Measurements from ENCODE around the gene TNFRSF17. TPM values are rescaled to one million over a fixed set of nuclear protein-coding genes. Genes with fewer than 3 reads are reported as not detected.
A peak's percentile ranks its signal among the peaks of the same experiment; 100 is the strongest.
"Not testable (repeated sequence)": the region's sequence is repeated elsewhere in the genome, so short reads cannot be mapped to it uniquely, and the experiment has no call there.

The TNFRSF17 gene
- total RNA-seq: not detected

DNA sequence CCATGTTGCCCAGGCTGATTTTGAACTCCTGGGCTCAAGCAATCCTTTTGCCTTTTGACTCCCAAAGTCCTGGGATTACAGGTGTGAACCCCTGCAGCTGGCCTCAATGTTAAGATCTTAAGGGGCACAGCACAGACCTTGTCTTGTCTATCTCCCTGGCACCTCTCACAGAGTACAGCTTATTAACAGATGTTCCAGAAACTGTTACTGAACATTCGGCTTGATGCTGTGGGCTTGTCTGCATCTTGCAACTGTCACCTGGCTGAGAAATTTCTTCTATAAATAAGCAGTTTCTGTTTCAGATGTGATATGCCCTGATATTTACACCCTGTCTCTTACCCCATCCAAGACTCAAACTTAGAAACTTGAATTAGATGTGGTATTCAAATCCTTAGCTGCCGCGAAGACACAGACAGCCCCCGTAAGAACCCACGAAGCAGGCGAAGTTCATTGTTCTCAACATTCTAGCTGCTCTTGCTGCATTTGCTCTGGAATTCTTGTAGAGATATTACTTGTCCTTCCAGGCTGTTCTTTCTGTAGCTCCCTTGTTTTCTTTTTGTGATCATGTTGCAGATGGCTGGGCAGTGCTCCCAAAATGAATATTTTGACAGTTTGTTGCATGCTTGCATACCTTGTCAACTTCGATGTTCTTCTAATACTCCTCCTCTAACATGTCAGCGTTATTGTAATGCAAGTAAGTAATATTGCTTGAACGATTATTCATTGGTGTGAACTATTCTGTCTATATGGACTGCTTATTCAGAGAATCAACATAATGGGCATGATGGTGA lies at the start of gene TNFRSF17:
TSS of gene TNFRSF17 (plus strand) at position 450 of the 791 bp plus-strand sequence. CDS start at position 565, 115 bp downstream.
- intact Hi-C loops (cut with DNase I): loop anchor here (10.0 kb wide), 1 partner anchor 1110 kb away; no protein-coding TSS in a partner anchor
- TF ChIP-seq POLR2A (IDR thresholded peaks at IDR 0.05): no peak
- no peak for TF ChIP-seq POLR2AphosphoS5 (IDR thresholded peaks at IDR 0.05; ENCODE audit: insufficient read depth in 1 of 2, low read depth in 1 of 2)
- TF ChIP-seq, protein P1, sequence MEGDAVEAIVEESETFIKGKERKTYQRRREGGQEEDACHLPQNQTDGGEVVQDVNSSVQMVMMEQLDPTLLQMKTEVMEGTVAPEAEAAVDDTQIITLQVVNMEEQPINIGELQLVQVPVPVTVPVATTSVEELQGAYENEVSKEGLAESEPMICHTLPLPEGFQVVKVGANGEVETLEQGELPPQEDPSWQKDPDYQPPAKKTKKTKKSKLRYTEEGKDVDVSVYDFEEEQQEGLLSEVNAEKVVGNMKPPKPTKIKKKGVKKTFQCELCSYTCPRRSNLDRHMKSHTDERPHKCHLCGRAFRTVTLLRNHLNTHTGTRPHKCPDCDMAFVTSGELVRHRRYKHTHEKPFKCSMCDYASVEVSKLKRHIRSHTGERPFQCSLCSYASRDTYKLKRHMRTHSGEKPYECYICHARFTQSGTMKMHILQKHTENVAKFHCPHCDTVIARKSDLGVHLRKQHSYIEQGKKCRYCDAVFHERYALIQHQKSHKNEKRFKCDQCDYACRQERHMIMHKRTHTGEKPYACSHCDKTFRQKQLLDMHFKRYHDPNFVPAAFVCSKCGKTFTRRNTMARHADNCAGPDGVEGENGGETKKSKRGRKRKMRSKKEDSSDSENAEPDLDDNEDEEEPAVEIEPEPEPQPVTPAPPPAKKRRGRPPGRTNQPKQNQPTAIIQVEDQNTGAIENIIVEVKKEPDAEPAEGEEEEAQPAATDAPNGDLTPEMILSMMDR (IDR thresholded peaks at IDR 0.05): no peak
- Histone ChIP-seq H3K9me3 (no peaks in the 10 kb centered on the region), H3K36me3 (no peaks in the 10 kb centered on the region), H3K4me3 (no peak within 1 kb of the TSS), H3K4me1 (no peaks in the 10 kb centered on the region), H3K27ac (no peak within 1 kb of the TSS), H3K27me3 (no peaks in the 10 kb centered on the region)
- DNase-seq (ENCODE audit: extremely low spot score in 2 of 2): no peak

DNA sequence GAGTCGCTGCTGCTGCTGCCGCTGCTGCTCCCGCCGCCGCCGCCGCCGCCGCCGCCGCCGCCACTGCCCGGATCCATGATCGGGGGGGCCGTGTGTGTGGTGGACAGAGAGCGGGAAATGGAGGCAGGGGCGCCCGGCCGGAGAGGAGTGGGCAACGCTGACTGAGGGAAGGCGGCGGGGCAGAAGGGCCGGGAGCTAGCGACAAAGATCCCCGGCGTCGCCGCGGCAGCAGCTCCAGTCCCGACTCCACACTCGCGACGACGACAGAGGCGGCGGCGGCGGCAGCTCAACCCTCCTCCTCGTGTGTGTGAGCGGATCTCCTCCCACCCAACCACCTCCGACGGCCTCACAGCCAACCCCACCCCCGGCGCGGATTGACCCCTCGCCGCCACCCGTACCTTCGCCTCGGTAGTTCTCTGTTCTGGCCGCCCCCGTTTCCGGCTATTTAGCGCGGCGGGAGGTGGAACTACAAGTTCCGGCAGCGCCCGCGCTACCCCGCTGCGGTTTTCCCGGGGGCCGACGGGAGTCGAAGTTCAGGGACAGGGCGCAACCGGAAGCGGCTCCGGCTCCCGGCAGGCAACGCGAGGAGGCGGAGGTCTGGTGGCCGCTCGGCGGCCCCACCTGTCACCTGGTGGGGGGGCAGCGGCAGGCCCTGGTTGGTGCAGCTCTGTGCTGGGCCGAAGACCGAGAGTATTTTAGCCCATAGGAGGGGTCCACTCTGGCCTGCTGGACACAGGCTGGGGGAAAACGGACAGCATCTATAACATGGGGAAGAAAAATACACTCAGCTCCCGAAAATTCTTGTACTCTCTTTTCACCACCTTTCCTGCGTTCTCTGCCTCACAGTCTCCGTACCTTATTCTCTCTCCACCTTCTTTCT lies 49.1 kb upstream of the TNFRSF17 start, which contains the start of gene GSPT1:
TSS of gene GSPT1 (minus strand) at position 313 of the 880 bp plus-strand sequence. CDS start at position 77, 236 bp downstream.
- TF ChIP-seq POLR2AphosphoS5 (IDR thresholded peaks at IDR 0.05; ENCODE audit: insufficient read depth in 1 of 2, low read depth in 1 of 2): peak; percentile 97 to 98
- TF ChIP-seq, protein P1 (IDR thresholded peaks at IDR 0.05): peak in 1 of 3 experiments; percentile 3
- TF ChIP-seq POLR2A (IDR thresholded peaks at IDR 0.05): peak in 1 of 2 donors; percentile 94
- peak within 1 kb of the TSS; percentile 74 to 86 for H3K4me3 ChIP-seq
- H3K36me3 ChIP-seq: no peaks in the 10 kb centered on the region
- DNase-seq (ENCODE audit: extremely low spot score in 2 of 2): peak; percentile 99
- H3K27ac ChIP-seq: peak within 1 kb of the TSS; percentile 91
- no peaks in the 10 kb centered on the region for H3K9me3 ChIP-seq
- no peaks in the 10 kb centered on the region for H3K27me3 ChIP-seq
- intact Hi-C loops (cut with DNase I): loop anchor here (10.0 kb wide), 1 partner anchor 61 kb away; the partner anchor contains the start of gene RSL1D1
- peaks cover 44% of the 10 kb centered on the region for H3K4me1 ChIP-seq

DNA sequence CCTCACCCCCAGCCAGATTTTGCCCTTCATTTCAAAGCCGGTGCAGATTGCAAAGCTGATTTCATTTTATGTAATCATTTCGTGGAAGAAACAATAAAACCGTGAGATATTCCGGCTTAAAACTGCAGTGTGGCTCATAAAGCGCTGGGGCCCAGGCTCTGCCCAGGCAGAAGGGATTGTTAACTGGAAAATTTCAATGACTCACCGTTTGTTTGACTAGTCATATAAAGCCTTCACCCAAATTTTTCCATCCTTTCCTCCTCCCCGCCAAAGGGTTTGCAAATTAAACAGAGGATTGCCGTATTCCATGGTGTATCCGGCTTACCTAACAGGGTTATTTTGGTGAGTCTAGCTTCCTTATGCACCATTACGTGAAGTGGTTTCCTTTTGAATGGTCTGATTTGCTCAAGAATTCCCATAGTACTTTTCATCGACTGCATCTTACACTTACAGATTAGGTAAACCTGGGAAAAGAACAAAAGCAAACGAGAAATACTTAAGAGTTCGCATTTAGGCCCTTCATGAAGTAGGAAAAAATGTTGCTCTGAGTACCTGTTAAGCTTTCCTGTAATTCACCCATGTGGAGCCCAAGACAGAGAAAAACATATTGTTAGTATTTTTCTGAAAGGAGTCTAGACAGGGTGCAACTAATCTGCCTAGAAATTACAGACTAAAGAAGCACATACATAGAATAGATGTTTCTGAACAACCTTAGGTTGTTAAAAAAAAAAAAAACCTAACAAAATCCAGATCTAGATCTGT lies 48.3 kb upstream of the TNFRSF17 start:
- peak overlapping the region; percentile 91 for H3K27ac ChIP-seq
- TF ChIP-seq POLR2AphosphoS5 (IDR thresholded peaks at IDR 0.05; ENCODE audit: insufficient read depth in 1 of 2, low read depth in 1 of 2): no peak
- TF ChIP-seq, protein P1 (IDR thresholded peaks at IDR 0.05): peak in 1 of 3 experiments; percentile 3
- intact Hi-C loops (cut with DNase I): loop anchor here (10.0 kb wide), 1 partner anchor 62 kb away; the partner anchor contains the start of gene RSL1D1
- H3K9me3 ChIP-seq: no peaks in the 10 kb centered on the region
- H3K27me3 ChIP-seq: no peaks in the 10 kb centered on the region
- H3K4me3 ChIP-seq: peak overlapping the region; percentile 74 to 86
- peaks cover 36% of the 10 kb centered on the region for H3K4me1 ChIP-seq
- no peak for DNase-seq (ENCODE audit: extremely low spot score in 2 of 2)
- H3K36me3 ChIP-seq: no peaks in the 10 kb centered on the region

GRCh38 chr16:11924046-11924445 lies 41.0 kb upstream of the TNFRSF17 start:
- H3K4me1 ChIP-seq; H3K27ac ChIP-seq; intact Hi-C loops (cut with DNase I); H3K4me3 ChIP-seq; DNase-seq (ENCODE audit: extremely low spot score in 2 of 2); H3K9me3 ChIP-seq; H3K36me3 ChIP-seq; H3K27me3 ChIP-seq: not testable (repeated sequence)

DNA sequence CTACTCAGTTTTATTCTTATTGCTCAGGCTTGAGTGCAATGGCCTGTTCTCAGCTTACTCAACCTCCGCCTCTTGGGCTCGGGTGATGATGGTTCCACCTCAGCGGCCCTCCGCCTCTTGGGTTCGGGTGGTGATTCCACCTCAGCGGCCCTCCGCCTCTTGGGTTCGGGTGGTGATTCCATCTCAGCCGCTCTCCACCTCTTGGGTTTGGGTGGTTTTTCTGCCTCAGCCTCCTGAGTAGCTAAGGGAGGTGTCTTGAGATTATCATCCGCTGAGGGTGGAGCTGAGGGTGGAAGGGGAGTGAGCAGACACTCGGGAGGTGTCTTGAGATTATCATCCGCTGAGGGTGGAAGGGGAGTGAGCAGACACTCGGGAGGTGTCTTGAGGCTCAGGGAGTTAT lies 37.7 kb upstream of the TNFRSF17 start:
- H3K4me3 ChIP-seq; H3K4me1 ChIP-seq; intact Hi-C loops (cut with DNase I); H3K27me3 ChIP-seq; H3K27ac ChIP-seq; H3K9me3 ChIP-seq; H3K36me3 ChIP-seq; DNase-seq (ENCODE audit: extremely low spot score in 2 of 2): not testable (repeated sequence)

GRCh38 chr16:11941945-11942344 lies 23.1 kb upstream of the TNFRSF17 start, which contains the start of gene NPIPB2:
NPIPB2 (minus strand) TSS chr16:11942045; CDS start chr16:11942045, 0 bp downstream.
- H3K9me3 ChIP-seq; H3K4me3 ChIP-seq; DNase-seq (ENCODE audit: extremely low spot score in 2 of 2); H3K27ac ChIP-seq; intact Hi-C loops (cut with DNase I); H3K4me1 ChIP-seq; H3K36me3 ChIP-seq; H3K27me3 ChIP-seq: not testable (repeated sequence)
